ENCODE results near the gene NTN3.

Gene NTN3

DNA sequence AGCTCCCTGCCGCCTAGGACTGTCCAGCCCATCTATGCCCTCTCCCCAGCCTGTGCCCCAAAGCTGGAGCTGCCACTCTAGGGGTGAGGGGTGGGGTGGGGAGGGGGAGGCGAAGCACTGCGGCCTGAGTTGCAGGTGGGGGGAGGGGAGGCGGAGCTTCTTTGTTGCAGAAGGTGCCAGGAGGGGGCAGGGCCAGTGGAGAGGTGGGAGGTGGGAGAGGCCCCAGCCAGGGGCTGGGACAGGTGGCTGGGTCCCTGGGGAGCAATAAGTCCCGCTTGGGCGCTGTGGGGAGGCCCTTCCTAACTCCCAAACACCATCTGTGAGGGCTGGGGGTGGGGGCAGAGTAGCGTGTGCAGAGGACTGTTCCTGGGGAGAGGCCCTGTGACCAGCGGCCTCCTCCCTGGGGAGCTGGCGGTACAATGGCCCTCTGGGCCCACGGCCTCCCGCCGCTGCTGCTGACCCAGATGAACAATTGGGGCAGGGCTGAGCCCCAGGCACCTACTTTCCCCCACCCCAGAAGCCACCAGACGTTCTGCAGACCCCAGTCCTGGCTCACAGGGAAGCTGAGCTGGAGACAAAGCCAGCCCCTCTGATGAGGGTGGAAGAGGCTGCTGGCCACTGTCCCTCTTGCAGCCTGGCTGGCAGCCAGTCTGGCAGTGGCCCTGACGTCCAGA is 2.2 kb upstream of the NTN3 start:
- H4K12ac ChIP-seq (ENCODE audit: low read depth, low read length): no peak overlapping the region
- H3K27ac ChIP-seq (ENCODE audit: low read depth, low read length): no peak overlapping the region
- H2BK120ac ChIP-seq (ENCODE audit: insufficient read depth, low read length, poor library complexity): no peak overlapping the region
- no peak overlapping the region for H3K9ac ChIP-seq (ENCODE audit: low read length)
- no peak overlapping the region for H4K91ac ChIP-seq (ENCODE audit: low read depth, low read length)
- H3K79me2 ChIP-seq (ENCODE audit: control insufficient read depth, insufficient read depth, low read length, poor library complexity): peaks cover 3% of the 10 kb centered on the region
- H3K4me3 ChIP-seq (ENCODE audit: low read depth, low read length): no peak overlapping the region
- H3K4me2 ChIP-seq (ENCODE audit: low read length): peak overlapping the region; percentile 57
- peaks cover 21 to 30% of the 10 kb centered on the region in 2 experiments for H3K4me1 ChIP-seq (ENCODE audit: control insufficient read depth in 1 of 2, insufficient read depth in 2 of 2, low read length in 2 of 2)
- no peak overlapping the region for H2BK5ac ChIP-seq (ENCODE audit: low read depth, low read length, poor library complexity)
- no peak overlapping the region for H3K23ac ChIP-seq (ENCODE audit: low read length)
- H3K4ac ChIP-seq (ENCODE audit: low read depth, low read length): no peak overlapping the region
- H3K18ac ChIP-seq (ENCODE audit: low read length): no peak overlapping the region
- no CpG with 5 or more reads among the region's 14 CpGs for WGBS (ENCODE audit: extremely low coverage, insufficient coverage, insufficient read length)
- H3K27me3 ChIP-seq (ENCODE audit: insufficient read depth, low read length): peaks cover 53% of the 10 kb centered on the region
- no peak overlapping the region for H2AFZ ChIP-seq (ENCODE audit: insufficient read depth, low read length, poor library complexity)
- no peak overlapping the region for H4K8ac ChIP-seq (ENCODE audit: low read depth, low read length)
- no peak overlapping the region for H2BK12ac ChIP-seq (ENCODE audit: low read length)
- peaks cover 6% of the 10 kb centered on the region for H3K9me3 ChIP-seq (ENCODE audit: insufficient read depth, low read depth, low read length)
- no peak overlapping the region for H3K14ac ChIP-seq (ENCODE audit: low read length)
- no peak for DNase-seq
- peaks cover 1 to 4% of the 10 kb centered on the region in 2 experiments for H3K36me3 ChIP-seq (ENCODE audit: control insufficient read depth in 1 of 2, insufficient read depth in 2 of 2, low read length in 2 of 2)
- peaks cover 3% of the 10 kb centered on the region for H3K79me1 ChIP-seq (ENCODE audit: low read length)
- no peak overlapping the region for H2AK5ac ChIP-seq (ENCODE audit: low read length)

DNA sequence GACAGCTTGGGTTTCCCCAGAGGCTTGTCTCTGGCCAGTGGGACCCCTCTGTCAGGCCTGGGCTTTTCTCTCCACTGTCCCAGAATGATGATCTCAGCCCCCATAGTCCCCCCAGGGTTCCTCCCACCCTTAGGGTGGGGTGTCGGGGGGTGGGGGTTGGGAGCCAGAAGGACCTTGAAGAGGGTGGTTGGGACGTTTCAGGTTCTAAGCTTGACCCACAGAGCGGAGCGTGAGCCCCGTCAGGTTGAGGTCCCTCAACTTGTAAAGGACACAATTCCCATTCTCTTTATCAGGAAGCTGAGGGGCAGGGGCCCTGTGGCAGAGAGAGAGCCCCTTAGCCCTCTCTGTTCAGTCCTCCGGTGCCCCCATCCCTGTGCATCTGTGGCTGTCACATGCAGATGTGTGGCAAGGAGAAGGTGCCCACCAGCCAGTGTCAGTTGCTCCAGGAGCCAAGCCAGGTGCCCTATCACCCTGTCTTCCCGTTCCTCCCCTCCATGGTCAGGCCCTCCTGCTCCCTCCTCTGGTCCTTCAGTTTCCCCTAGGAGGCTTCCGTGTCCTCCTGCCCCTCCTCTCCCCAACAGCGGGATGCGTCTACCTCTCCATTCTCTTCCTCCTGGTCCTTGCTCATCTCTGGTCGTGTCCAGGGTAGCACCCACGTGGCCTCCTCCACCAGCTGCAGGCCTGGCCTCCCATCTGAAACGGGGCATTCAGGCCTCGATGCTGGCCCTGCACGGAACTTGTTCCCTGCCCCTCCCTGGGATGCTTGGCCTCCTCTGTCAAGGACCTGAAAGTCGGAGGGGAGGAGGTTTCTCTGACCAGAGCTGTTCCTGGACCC is 1.5 kb upstream of the NTN3 start:
- H3K36me3 ChIP-seq (ENCODE audit: control insufficient read depth in 1 of 2, insufficient read depth in 2 of 2, low read length in 2 of 2): no peaks in the 10 kb centered on the region
- no peak overlapping the region for H2AFZ ChIP-seq (ENCODE audit: insufficient read depth, low read length, poor library complexity)
- H3K4me3 ChIP-seq (ENCODE audit: low read depth, low read length): no peak overlapping the region
- no peak for DNase-seq
- H3K4ac ChIP-seq (ENCODE audit: low read depth, low read length): no peak overlapping the region
- H3K18ac ChIP-seq (ENCODE audit: low read length): no peak overlapping the region
- no peak overlapping the region for H4K12ac ChIP-seq (ENCODE audit: low read depth, low read length)
- H3K27ac ChIP-seq (ENCODE audit: low read depth, low read length): no peak overlapping the region
- H2BK12ac ChIP-seq (ENCODE audit: low read length): no peak overlapping the region
- H3K23ac ChIP-seq (ENCODE audit: low read length): no peak overlapping the region
- WGBS (ENCODE audit: extremely low coverage, insufficient coverage, insufficient read length): no CpG with 5 or more reads among the region's 16 CpGs
- H3K79me2 ChIP-seq (ENCODE audit: control insufficient read depth, insufficient read depth, low read length, poor library complexity): peaks cover 6% of the 10 kb centered on the region
- no peak overlapping the region for H2BK5ac ChIP-seq (ENCODE audit: low read depth, low read length, poor library complexity)
- no peak overlapping the region for H3K9ac ChIP-seq (ENCODE audit: low read length)
- no peak overlapping the region for H2AK5ac ChIP-seq (ENCODE audit: low read length)
- no peak overlapping the region for H4K8ac ChIP-seq (ENCODE audit: low read depth, low read length)
- no peak overlapping the region for H3K14ac ChIP-seq (ENCODE audit: low read length)
- peaks cover 7% of the 10 kb centered on the region for H3K79me1 ChIP-seq (ENCODE audit: low read length)
- H2BK120ac ChIP-seq (ENCODE audit: insufficient read depth, low read length, poor library complexity): no peak overlapping the region
- H3K27me3 ChIP-seq (ENCODE audit: insufficient read depth, low read length): peaks cover 58% of the 10 kb centered on the region
- peaks cover 27 to 35% of the 10 kb centered on the region in 2 experiments for H3K4me1 ChIP-seq (ENCODE audit: control insufficient read depth in 1 of 2, insufficient read depth in 2 of 2, low read length in 2 of 2)
- peaks cover 7% of the 10 kb centered on the region for H3K9me3 ChIP-seq (ENCODE audit: insufficient read depth, low read depth, low read length)
- H4K91ac ChIP-seq (ENCODE audit: low read depth, low read length): no peak overlapping the region
- H3K4me2 ChIP-seq (ENCODE audit: low read length): no peak overlapping the region

GRCh38 chr16:2470234-2470601 is 879 bp upstream of the NTN3 start:
- H3K4me3 ChIP-seq (ENCODE audit: low read depth, low read length): no peak overlapping the region
- peaks cover 58% of the 10 kb centered on the region for H3K27me3 ChIP-seq (ENCODE audit: insufficient read depth, low read length)
- no peak for DNase-seq
- H3K4ac ChIP-seq (ENCODE audit: low read depth, low read length): no peak overlapping the region
- no CpG with 5 or more reads among the region's 7 CpGs for WGBS (ENCODE audit: extremely low coverage, insufficient coverage, insufficient read length)
- no peak overlapping the region for H3K27ac ChIP-seq (ENCODE audit: low read depth, low read length)
- no peak overlapping the region for H2BK5ac ChIP-seq (ENCODE audit: low read depth, low read length, poor library complexity)
- H3K23ac ChIP-seq (ENCODE audit: low read length): no peak overlapping the region
- no peak overlapping the region for H3K9ac ChIP-seq (ENCODE audit: low read length)
- peaks cover 8% of the 10 kb centered on the region for H3K79me2 ChIP-seq (ENCODE audit: control insufficient read depth, insufficient read depth, low read length, poor library complexity)
- no peak overlapping the region for H2BK12ac ChIP-seq (ENCODE audit: low read length)
- H3K9me3 ChIP-seq (ENCODE audit: insufficient read depth, low read depth, low read length): peaks cover 7% of the 10 kb centered on the region
- no peak overlapping the region for H4K91ac ChIP-seq (ENCODE audit: low read depth, low read length)
- no peak overlapping the region for H3K14ac ChIP-seq (ENCODE audit: low read length)
- peaks cover 27 to 35% of the 10 kb centered on the region in 2 experiments for H3K4me1 ChIP-seq (ENCODE audit: control insufficient read depth in 1 of 2, insufficient read depth in 2 of 2, low read length in 2 of 2)
- H3K4me2 ChIP-seq (ENCODE audit: low read length): no peak overlapping the region
- H3K79me1 ChIP-seq (ENCODE audit: low read length): peaks cover 8% of the 10 kb centered on the region
- no peak overlapping the region for H3K18ac ChIP-seq (ENCODE audit: low read length)
- H4K12ac ChIP-seq (ENCODE audit: low read depth, low read length): no peak overlapping the region
- no peak overlapping the region for H2AFZ ChIP-seq (ENCODE audit: insufficient read depth, low read length, poor library complexity)
- no peaks in the 10 kb centered on the region for H3K36me3 ChIP-seq (ENCODE audit: control insufficient read depth in 1 of 2, insufficient read depth in 2 of 2, low read length in 2 of 2)
- no peak overlapping the region for H2BK120ac ChIP-seq (ENCODE audit: insufficient read depth, low read length, poor library complexity)
- H2AK5ac ChIP-seq (ENCODE audit: low read length): no peak overlapping the region
- H4K8ac ChIP-seq (ENCODE audit: low read depth, low read length): no peak overlapping the region

- Histone ChIP-seq H3K18ac (ENCODE audit: low read length) (no peak overlapping the region), H2AK5ac (ENCODE audit: low read length) (no peak overlapping the region), H3K4ac (ENCODE audit: low read depth, low read length) (no peak overlapping the region), H2AFZ (ENCODE audit: insufficient read depth, low read length, poor library complexity) (no peak overlapping the region), H3K27me3 (ENCODE audit: insufficient read depth, low read length) (peaks cover 58% of the 10 kb centered on the region), H3K36me3 (ENCODE audit: control insufficient read depth in 1 of 2, insufficient read depth in 2 of 2, low read length in 2 of 2) (no peaks in the 10 kb centered on the region), H3K14ac (ENCODE audit: low read length) (no peak overlapping the region), H4K8ac (ENCODE audit: low read depth, low read length) (no peak overlapping the region), H2BK12ac (ENCODE audit: low read length) (no peak overlapping the region), H2BK120ac (ENCODE audit: insufficient read depth, low read length, poor library complexity) (no peak overlapping the region), H2BK5ac (ENCODE audit: low read depth, low read length, poor library complexity) (no peak overlapping the region), H3K79me2 (ENCODE audit: control insufficient read depth, insufficient read depth, low read length, poor library complexity) (peaks cover 9% of the 10 kb centered on the region), H3K4me2 (ENCODE audit: low read length) (no peak overlapping the region), H4K91ac (ENCODE audit: low read depth, low read length) (no peak overlapping the region), H3K9me3 (ENCODE audit: insufficient read depth, low read depth, low read length) (peaks cover 7% of the 10 kb centered on the region), H4K12ac (ENCODE audit: low read depth, low read length) (no peak overlapping the region), H3K23ac (ENCODE audit: low read length) (no peak overlapping the region), H3K4me3 (ENCODE audit: low read depth, low read length) (no peak overlapping the region), H3K4me1 (ENCODE audit: control insufficient read depth in 1 of 2, insufficient read depth in 2 of 2, low read length in 2 of 2) (peaks cover 29 to 37% of the 10 kb centered on the region in 2 experiments), H3K9ac (ENCODE audit: low read length) (no peak overlapping the region), H3K79me1 (ENCODE audit: low read length) (peaks cover 8% of the 10 kb centered on the region), H3K27ac (ENCODE audit: low read depth, low read length) (no peak overlapping the region)
- DNase-seq: peak in 1 of 2 donors; percentile 10
- no CpG with 5 or more reads among the region's 9 CpGs for WGBS (ENCODE audit: extremely low coverage, insufficient coverage, insufficient read length)
Measured at GRCh38 chr16:2470603-2471015, 488 bp upstream of the NTN3 start.
